Measurements from ENCODE around the gene FAM171A1. TPM values are rescaled to one million over a fixed set of nuclear protein-coding genes. Genes with fewer than 3 reads are reported as not detected.

Gene FAM171A1
- total and polyA plus RNA-seq, 2 of the 13 experiments (the other 11 are each of a cell fraction or from before 2014, with no cell fraction given) = 21.5 to 34.7 TPM

- TF ChIP-seq HOXD1 (CRISPR knock-in tag; IDR thresholded peaks at IDR 0.05) (no peak), TP53 (CRISPR knock-in tag; conservative IDR thresholded peaks at IDR 0.05) (no peak), BRF2 (CRISPR knock-in tag; IDR thresholded peaks at IDR 0.05) (no peak), RARG (CRISPR knock-in tag; IDR thresholded peaks at IDR 0.05; ENCODE audit: low read depth) (no peak), ZNF543 (CRISPR knock-in tag; IDR thresholded peaks at IDR 0.05) (no peak), ZNF605 (CRISPR knock-in tag; IDR thresholded peaks at IDR 0.05) (0 out of 2 replicates have a peak, but pooled peaks have one; percentile 18), ZFP36L2 (CRISPR knock-in tag; IDR thresholded peaks at IDR 0.05) (no peak), BCLAF1 (IDR thresholded peaks at IDR 0.05) (no peak)
These were observed 201.3 kb downstream of the FAM171A1 start (continued) for GRCh38 chr10:15169555-15170401.
